ENCODE data around the gene UBE2L3.
"Not testable (repeated sequence)": the region's sequence is repeated elsewhere in the genome, so short reads cannot be mapped to it uniquely, and the experiment has no call there.

UBE2L3 gene

DNA sequence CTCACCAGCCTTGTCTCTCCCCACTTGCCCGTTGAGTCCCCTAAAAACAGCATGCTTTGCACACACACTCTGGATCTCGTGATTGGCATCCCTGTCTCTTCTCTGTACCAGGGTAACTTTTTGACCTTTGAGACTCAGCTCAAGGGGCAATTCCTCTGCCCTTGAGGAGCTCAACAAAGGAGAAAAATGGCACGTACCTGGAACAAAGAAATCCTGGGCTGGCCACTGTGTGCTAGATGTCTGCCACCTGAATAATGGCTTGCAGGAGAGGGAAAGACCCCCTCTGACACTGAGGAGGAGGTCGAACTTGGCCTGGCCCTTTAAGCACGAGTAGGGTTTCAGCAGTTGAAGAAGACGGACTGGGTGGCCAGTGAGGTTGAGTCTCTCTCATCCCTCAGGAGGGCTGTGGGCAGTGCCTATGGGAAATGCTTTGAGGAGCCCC, 5.8 kb downstream of the UBE2L3 start:
- H3K4me3 ChIP-seq (ENCODE audit: low read depth, low read length): no peak overlapping the region
- DNase-seq (ENCODE audit: low read depth): no peak
- TF ChIP-seq, protein P1, sequence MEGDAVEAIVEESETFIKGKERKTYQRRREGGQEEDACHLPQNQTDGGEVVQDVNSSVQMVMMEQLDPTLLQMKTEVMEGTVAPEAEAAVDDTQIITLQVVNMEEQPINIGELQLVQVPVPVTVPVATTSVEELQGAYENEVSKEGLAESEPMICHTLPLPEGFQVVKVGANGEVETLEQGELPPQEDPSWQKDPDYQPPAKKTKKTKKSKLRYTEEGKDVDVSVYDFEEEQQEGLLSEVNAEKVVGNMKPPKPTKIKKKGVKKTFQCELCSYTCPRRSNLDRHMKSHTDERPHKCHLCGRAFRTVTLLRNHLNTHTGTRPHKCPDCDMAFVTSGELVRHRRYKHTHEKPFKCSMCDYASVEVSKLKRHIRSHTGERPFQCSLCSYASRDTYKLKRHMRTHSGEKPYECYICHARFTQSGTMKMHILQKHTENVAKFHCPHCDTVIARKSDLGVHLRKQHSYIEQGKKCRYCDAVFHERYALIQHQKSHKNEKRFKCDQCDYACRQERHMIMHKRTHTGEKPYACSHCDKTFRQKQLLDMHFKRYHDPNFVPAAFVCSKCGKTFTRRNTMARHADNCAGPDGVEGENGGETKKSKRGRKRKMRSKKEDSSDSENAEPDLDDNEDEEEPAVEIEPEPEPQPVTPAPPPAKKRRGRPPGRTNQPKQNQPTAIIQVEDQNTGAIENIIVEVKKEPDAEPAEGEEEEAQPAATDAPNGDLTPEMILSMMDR (IDR thresholded peaks at IDR 0.05; ENCODE audit: control insufficient read depth, extremely low read depth, insufficient read depth): no peak

DNA sequence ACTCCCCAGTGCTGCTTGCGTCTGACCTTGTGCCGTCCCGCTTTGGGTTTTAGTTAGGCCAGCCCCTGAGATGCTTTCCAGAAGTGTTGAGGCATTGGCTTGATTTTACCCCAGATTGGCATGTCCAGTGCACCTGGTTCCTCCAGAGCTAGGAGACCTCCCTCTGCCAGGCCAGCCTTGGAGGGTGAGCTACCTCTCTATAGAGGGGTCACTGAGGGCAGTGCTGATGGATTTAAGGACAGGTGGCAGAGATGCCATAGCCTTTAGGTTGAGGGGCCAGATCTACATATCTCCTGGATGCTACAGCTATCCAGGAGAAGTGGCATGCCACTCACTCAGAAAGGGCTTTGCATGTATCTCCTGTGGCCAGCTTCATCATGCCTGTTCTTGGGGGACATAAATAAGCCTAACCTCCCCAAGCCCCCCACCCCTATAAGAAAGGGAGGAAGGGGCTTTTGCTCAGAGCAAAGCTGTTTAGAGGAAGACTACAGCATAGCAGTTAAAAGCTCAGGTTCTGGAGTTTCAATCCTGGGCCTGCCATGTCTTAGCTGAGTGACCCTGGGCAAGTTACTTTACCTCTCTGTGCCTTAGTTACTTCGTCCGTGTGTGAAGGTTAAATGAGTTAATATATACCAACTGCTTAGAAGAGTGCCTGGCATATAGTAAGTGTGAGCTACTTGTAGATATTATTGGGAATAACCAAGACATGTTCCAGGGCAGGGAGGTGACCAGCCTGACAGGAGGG, 6.4 kb downstream of the UBE2L3 start:
- TF ChIP-seq, protein P1 (IDR thresholded peaks at IDR 0.05; ENCODE audit: control insufficient read depth, extremely low read depth, insufficient read depth): no peak
- no peak for DNase-seq (ENCODE audit: low read depth)
- H3K4me3 ChIP-seq (ENCODE audit: low read depth, low read length): no peak overlapping the region

DNA sequence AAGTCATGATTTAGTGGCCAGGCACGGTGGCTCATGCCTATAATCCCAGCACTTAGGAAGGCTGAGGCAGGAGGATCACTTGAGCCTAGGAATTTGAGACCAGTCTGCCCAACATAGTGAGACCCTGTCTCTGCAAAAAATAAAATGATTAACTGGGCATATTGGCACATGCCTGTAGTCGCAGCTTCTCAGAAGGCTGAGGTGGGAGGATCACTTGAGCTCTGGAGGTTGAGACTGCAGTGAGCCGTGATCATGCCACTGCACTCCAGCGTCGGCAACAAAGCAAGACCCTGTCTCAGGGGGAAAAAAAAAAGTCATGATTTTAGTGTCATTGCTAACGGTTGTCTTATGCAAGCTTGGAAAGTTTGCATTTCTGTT, 11.9 kb downstream of the UBE2L3 start:
- TF ChIP-seq, protein P1 (IDR thresholded peaks at IDR 0.05; ENCODE audit: control insufficient read depth, extremely low read depth, insufficient read depth): no peak
- peak overlapping the region; percentile 26 for H3K4me3 ChIP-seq (ENCODE audit: low read depth, low read length)
- DNase-seq (ENCODE audit: low read depth): no peak

DNA sequence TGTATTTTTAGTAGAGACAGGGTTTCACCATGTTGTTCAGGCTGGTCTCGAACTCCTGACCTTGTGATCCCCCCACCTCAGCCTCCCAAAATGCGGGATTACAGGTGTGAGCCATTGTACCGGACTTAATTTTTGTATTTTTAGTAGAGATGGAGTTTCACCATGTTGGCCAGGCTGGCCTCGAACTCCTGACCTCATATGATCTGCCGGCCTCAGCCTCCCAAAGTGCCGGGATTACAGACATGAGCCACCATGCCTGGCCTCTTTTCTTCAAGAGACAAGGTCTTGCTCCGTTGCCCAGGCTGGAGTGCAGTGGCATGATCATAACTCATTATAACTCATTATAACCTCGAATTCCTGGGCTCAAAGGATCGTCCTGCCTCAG, 13.1 kb downstream of the UBE2L3 start:
- not testable (repeated sequence) for DNase-seq (ENCODE audit: low read depth); H3K4me3 ChIP-seq (ENCODE audit: low read depth, low read length)

DNA sequence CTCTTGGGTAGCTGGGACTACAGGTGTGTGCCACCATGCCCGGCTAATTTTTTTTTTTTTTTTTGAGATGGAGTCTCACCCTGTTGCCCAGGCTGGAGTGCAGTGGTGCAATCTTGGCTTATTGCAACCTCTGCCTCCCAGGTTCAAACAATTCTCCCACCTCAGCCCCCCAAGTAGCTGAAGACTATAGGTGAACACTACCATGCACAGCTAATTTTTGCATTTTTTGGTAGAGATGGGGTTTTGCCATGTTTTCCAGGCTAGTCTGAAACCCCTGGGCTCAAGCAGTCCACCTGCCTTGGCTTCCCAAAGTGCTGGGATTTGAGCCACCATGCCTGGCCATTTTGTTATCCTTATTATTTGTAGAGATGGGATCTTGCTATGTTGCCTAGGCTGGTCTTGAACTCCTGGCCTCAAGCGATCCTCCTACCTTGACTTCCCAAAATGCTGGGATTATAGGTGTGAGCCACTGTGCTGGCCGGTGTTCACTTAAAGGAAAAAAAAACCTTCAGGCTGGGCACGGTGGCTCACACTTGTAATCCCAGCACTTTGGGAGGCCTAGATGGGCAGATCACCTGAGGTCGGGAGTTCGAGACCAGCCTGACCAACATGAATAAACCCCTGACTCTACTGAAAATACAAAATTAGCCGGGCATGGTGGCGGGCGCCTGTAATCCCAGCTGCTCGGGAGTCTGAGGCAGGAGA, 13.6 kb downstream of the UBE2L3 start:
- not testable (repeated sequence) for H3K4me3 ChIP-seq (ENCODE audit: low read depth, low read length); DNase-seq (ENCODE audit: low read depth)

DNA sequence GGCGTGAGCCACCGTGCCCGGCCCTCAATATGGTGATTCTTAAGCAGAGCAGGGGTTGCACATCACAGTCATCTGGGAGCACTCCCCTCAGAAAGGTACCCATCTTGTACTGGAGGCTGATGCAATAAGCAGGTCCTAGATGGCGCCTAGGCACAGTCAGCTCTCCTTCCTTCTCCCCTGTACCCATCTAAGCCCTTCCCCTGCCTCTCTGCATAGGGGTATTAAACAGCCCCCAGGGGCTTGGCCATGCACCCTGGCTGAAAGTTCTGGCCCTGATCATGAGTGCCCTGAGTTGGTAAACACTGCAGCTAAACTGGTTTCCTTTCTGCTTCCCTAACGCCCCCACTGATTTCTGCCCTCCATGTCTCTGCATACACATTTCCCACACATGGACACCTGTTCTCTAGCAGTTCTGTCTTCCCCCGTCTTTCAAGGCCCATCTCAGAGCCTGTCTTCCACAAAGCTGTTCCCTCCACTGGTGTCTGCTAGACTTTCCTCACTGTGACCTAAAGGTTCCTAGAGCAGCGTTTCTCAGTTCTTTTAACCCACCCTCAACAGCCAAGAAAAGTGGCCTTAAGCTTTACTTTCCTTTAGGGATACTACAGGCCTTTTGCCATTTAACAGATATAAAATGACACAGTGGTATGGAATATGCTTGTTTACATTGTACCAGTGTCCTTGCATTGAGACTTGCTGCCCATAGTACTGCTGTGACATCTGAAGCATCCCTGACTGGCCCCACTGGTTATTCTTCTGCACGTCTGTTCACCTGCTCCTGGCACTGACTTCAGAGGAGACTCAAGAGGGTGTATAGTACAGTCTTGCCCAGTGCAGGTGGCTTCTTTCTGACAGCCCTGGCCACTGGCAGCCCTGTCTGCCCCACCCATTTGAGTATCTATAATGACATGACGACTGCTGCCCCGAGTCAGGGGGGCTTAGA, 15.6 kb downstream of the UBE2L3 start:
- TF ChIP-seq, protein P1 (IDR thresholded peaks at IDR 0.05; ENCODE audit: control insufficient read depth, extremely low read depth, insufficient read depth): no peak
- H3K4me3 ChIP-seq (ENCODE audit: low read depth, low read length): peak overlapping the region; percentile 15; the same call in 1 of the 2 replicates
- DNase-seq (ENCODE audit: low read depth): peak; percentile 84

DNA sequence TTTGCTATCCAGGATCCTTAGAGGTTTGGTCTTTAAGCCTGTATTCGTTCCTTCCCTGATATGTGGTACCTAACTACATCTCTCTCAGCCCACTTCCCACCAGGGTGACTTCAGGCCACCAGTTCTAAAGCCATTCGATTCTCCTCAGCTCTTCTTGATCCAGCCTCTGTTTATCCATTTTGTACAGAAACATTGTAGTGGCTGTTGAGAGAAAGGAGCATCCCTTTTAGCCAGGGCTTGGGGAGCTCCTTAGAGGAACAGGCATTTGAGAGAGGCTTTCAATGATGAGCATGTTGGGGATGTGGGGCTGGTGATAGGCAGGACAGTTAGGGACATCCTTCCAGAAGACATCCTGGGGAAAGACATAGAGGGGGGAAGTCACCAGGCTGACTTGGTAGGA, 17.9 kb downstream of the UBE2L3 start:
- no peak overlapping the region for H3K4me3 ChIP-seq (ENCODE audit: low read depth, low read length)
- no peak for DNase-seq (ENCODE audit: low read depth)
- TF ChIP-seq, protein P1 (IDR thresholded peaks at IDR 0.05; ENCODE audit: control insufficient read depth, extremely low read depth, insufficient read depth): no peak
